Measurements from ENCODE around the gene CDK10. TPM values are rescaled to one million over a fixed set of nuclear protein-coding genes. Genes with fewer than 3 reads are reported as not detected.
A peak's percentile ranks its signal among the peaks of the same experiment; 100 is the strongest.

CDK10 gene
- total RNA-seq, 4 donors from 2014 or later, result 20.8 to 45.1 (median 25.7) TPM

DNA sequence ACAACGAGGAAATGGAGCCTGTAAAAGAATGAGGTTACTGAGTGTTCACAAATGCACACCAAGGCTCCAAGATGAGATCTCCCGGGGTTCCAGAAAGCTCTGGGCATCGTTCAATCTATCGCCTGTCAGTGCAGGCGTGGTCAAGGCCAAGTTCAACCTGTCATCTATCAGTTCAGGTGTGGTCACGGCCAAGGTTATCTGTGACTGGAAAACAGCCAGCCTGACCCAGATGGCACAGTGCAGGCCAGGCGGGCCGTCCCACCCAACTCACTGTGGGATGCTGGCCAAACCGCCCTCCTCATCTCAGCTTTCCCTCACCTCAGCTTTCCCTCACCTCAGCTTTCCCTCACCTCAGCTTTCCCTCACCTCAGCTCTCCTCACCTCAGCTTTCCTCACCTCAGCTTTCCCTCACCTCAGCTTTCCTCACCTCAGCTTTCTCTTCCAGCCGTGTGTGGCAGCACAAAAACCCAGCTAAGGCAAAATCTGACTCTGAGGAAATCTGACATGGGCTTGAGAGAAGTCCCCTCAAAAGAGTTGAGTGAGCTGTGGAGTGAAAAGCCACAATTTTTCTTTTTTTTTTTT lies 31.3 kb upstream of the CDK10 start:
- intact Hi-C loops (cut with DNase I), result no loop called here
- no peak for DNase-seq (ENCODE audit: extremely low spot score)
- Histone ChIP-seq H3K36me3 (peaks cover 2 to 41% (median 35%) of the 10 kb centered on the region in 4 donors), H3K4me1 (peaks cover 19 to 46% (median 24%) of the 10 kb centered on the region in 4 donors), H3K4me3 (no peak overlapping the region), H3K27me3 (no peaks in the 10 kb centered on the region), H3K9me3 (no peaks in the 10 kb centered on the region), H3K27ac (replicated peaks in 1 of 4) (no peak overlapping the region)
- 83% methylated on average over 10 of the region's 10 CpGs for WGBS
- no peak for TF ChIP-seq POLR2A (IDR thresholded peaks at IDR 0.05; ENCODE audit: low read depth)
- TF ChIP-seq, protein P1, sequence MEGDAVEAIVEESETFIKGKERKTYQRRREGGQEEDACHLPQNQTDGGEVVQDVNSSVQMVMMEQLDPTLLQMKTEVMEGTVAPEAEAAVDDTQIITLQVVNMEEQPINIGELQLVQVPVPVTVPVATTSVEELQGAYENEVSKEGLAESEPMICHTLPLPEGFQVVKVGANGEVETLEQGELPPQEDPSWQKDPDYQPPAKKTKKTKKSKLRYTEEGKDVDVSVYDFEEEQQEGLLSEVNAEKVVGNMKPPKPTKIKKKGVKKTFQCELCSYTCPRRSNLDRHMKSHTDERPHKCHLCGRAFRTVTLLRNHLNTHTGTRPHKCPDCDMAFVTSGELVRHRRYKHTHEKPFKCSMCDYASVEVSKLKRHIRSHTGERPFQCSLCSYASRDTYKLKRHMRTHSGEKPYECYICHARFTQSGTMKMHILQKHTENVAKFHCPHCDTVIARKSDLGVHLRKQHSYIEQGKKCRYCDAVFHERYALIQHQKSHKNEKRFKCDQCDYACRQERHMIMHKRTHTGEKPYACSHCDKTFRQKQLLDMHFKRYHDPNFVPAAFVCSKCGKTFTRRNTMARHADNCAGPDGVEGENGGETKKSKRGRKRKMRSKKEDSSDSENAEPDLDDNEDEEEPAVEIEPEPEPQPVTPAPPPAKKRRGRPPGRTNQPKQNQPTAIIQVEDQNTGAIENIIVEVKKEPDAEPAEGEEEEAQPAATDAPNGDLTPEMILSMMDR (IDR thresholded peaks at IDR 0.05), result no peak
- no peak for TF ChIP-seq EP300 (IDR thresholded peaks at IDR 0.05)
- no peak for TF ChIP-seq POLR2AphosphoS5 (IDR thresholded peaks at IDR 0.05)

DNA sequence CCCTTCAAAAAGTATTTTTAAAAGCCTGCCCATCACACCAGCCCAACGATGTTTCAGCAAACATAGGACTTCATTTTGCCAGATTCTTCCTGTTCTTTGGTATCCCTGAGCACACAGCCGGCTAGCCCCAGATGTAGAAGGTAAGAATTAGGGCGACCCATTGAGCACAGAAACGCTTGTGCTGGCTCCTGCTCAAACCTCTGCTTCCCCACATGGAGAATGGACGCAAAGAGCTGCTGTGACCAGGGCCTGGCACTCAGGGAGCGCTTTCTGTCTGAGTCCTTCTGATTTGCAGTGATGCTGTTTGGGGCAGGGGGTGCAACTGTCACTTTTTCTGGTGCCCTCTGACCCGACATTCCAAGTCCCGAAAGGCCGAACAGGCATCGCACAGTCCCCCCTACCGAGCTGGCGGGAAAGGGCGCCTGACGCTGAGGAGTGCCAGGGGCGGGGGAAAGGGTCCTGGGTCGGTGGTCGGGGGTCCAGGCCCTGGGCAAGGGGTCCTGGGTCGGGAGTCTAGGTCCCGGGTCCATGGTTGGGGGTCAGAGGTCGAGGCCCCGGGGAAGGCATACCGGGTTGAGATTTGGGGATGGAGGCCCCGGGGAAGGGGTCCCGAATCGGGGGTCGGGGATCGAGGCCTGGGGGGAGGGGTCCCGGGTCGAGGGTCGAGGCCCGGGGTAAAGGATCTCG lies 29.9 kb upstream of the CDK10 start:
- Histone ChIP-seq H3K27ac (replicated peaks in 1 of 4) (peak overlapping the region; percentile 80 to 88 (median 84)), H3K4me3 (peak overlapping the region; percentile 82 to 98 (median 94)), H3K9me3 (no peaks in the 10 kb centered on the region), H3K36me3 (peaks cover 0 to 41% (median 34%) of the 10 kb centered on the region in 4 donors), H3K4me1 (peaks cover 19 to 48% (median 24%) of the 10 kb centered on the region in 4 donors), H3K27me3 (no peaks in the 10 kb centered on the region)
- TF ChIP-seq POLR2A (IDR thresholded peaks at IDR 0.05; ENCODE audit: low read depth) (no peak), EP300 (IDR thresholded peaks at IDR 0.05) (no peak), POLR2AphosphoS5 (IDR thresholded peaks at IDR 0.05) (no peak)
- TF ChIP-seq, protein P1 (IDR thresholded peaks at IDR 0.05), result no peak
- intact Hi-C loops (cut with DNase I), result no loop called here
- DNase-seq (ENCODE audit: extremely low spot score), result no peak
- WGBS, result 27% methylated on average over 26 of the region's 32 CpGs

DNA sequence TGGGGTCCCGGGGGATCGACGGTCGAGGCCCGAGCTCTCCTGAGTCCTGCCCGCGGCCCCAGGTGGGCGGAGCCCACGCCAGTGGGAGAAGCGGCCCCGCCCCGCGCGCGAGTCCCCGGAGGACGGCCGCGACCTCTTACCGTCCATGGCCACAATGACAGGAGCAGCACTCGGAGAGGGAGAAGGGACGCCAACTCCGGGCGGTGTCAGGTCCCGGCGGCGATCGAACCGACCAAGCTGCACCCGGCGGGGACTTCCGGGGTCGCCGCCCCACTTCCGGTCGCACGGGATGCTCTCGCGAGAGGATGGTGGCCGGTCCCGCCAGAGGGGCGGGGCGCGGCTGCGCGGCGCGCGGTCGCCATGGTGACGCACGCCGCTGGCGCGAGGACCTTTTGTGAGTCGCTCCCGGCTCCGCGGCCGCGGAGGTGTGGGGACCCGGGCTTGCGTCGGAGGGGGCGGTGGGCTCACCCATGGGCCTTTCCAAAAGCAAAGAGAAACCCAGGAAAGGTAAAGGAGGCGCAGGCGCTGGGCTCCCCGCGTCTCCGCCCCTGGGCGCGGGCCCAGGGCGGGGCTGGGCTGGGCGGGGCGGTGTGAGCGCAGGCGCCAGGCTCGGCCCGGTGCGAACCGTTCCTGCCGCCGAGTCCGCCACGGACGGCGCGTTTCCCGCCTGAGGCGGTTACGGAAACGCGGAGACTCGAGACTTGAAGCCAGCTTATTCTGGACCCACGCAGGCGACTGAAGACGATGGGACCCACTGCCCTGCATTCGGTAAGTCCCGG lies 28.9 kb upstream of the CDK10 start, which contains the start of the genes CHMP1A and SPATA33:
CHMP1A (minus strand) TSS at position 267 of the 779 bp plus-strand sequence; CDS start at position 147, 120 bp downstream.
SPATA33 (plus strand) TSS at position 395 of the 779 bp plus-strand sequence; CDS start at position 471, 76 bp downstream.
- 0% methylated on average over 9 of the region's 99 CpGs for WGBS
- H3K27me3 ChIP-seq, result no peaks in the 10 kb centered on the region
- TF ChIP-seq EP300 (IDR thresholded peaks at IDR 0.05), result no peak
- TF ChIP-seq POLR2A (IDR thresholded peaks at IDR 0.05; ENCODE audit: low read depth), result no peak
- peak; percentile 79 to 90 for TF ChIP-seq POLR2AphosphoS5 (IDR thresholded peaks at IDR 0.05)
- TF ChIP-seq, protein P1 (IDR thresholded peaks at IDR 0.05), result no peak
- peak within 1 kb of the TSS; percentile 82 to 98 (median 94) for H3K4me3 ChIP-seq
- intact Hi-C loops (cut with DNase I), result no loop called here
- peak within 1 kb of the TSS; percentile 80 to 88 (median 84) for H3K27ac ChIP-seq (replicated peaks in 1 of 4)
- peaks cover 19 to 48% (median 24%) of the 10 kb centered on the region in 4 donors for H3K4me1 ChIP-seq
- peaks cover 0 to 43% (median 33%) of the 10 kb centered on the region in 4 donors for H3K36me3 ChIP-seq
- DNase-seq (ENCODE audit: extremely low spot score), result peak; percentile 97
- no peaks in the 10 kb centered on the region for H3K9me3 ChIP-seq

- peaks cover 19 to 48% (median 24%) of the 10 kb centered on the region in 4 donors for H3K4me1 ChIP-seq
- WGBS, result 14% methylated on average over 24 of the region's 27 CpGs
- TF ChIP-seq POLR2A (IDR thresholded peaks at IDR 0.05; ENCODE audit: low read depth) (no peak), EP300 (IDR thresholded peaks at IDR 0.05) (no peak), POLR2AphosphoS5 (IDR thresholded peaks at IDR 0.05) (no peak)
- TF ChIP-seq, protein P1 (IDR thresholded peaks at IDR 0.05), result no peak
- peak overlapping the region; percentile 82 to 98 (median 94) for H3K4me3 ChIP-seq
- no peak for DNase-seq (ENCODE audit: extremely low spot score)
- peaks cover 0 to 43% (median 31%) of the 10 kb centered on the region in 4 donors for H3K36me3 ChIP-seq
- no peaks in the 10 kb centered on the region for H3K9me3 ChIP-seq
- H3K27ac ChIP-seq (replicated peaks in 1 of 4), result peak overlapping the region; percentile 80 to 88 (median 84)
- intact Hi-C loops (cut with DNase I), result no loop called here
- no peaks in the 10 kb centered on the region for H3K27me3 ChIP-seq
Measured at GRCh38 chr16:89658221-89658879, 28.1 kb upstream of the CDK10 start.

All from esophagus muscularis mucosa (tissue), 4 donors.